Stimulated activated naive CD8-positive, alpha-beta T cell treated with anti-CD3 and anti-CD28 coated beads, Interleukin-15, Interleukin-2, amounts not matched to agents 100 ng/mL and 50 ng/mL, for 24 hours (primary cell): ENCODE data around the gene NDUFS1.
"Not testable (repeated sequence)": the region's sequence is repeated elsewhere in the genome, so short reads cannot be mapped to it uniquely, and the experiment has no call there.

Source experiments
- H3K27ac Mint-ChIP-seq: one replicate; pipeline ENCODE4 v1.8.0; 2021; ENCODE audit warnings: mild to moderate bottlenecking, mixed read lengths
- H3K27me3 Mint-ChIP-seq: one replicate; pipeline ENCODE4 v1.8.0; 2021; ENCODE audit warnings: mixed read lengths
- H3K36me3 Mint-ChIP-seq: one replicate; pipeline ENCODE4 v1.8.0; 2021; ENCODE audit warnings: low read depth, mixed read lengths
- H3K4me1 Mint-ChIP-seq: one replicate; pipeline ENCODE4 v1.8.0; 2021; ENCODE audit warnings: low read depth, mixed read lengths
- H3K4me3 Mint-ChIP-seq: one replicate; pipeline ENCODE4 v1.8.0; 2021; ENCODE audit warnings: mild to moderate bottlenecking, mixed read lengths
- H3K9me3 Mint-ChIP-seq: one replicate; pipeline ENCODE4 v1.8.0; 2021; ENCODE audit warnings: mixed read lengths

Gene NDUFS1

GRCh38 chr2:206159346-206160124 is at the start of gene NDUFS1, which contains the start of gene EEF1B2:
NDUFS1 (minus strand) TSS chr2:206159444; CDS start chr2:206153678, 5,766 bp downstream.
EEF1B2 (plus strand) TSS chr2:206159895; CDS start chr2:206159980, 85 bp downstream.
- Mint-ChIP-seq H3K4me3 (peak within 1 kb of the TSS; percentile 93), H3K27me3 (no peaks in the 10 kb centered on the region), H3K9me3 (no peaks in the 10 kb centered on the region), H3K4me1 (peaks cover 51% of the 10 kb centered on the region), H3K27ac (peak within 1 kb of the TSS; percentile 94), H3K36me3 (peaks cover 60% of the 10 kb centered on the region)

GRCh38 chr2:206208900-206209299 is 49.7 kb upstream of the NDUFS1 start:
- Mint-ChIP-seq H3K9me3 (no peaks in the 10 kb centered on the region), H3K4me1 (no peaks in the 10 kb centered on the region), H3K27me3 (peaks cover 11% of the 10 kb centered on the region), H3K4me3 (no peak overlapping the region), H3K36me3 (no peaks in the 10 kb centered on the region), H3K27ac (no peak overlapping the region)

- not testable (repeated sequence) for H3K36me3 Mint-ChIP-seq, H3K4me1 Mint-ChIP-seq, H3K9me3 Mint-ChIP-seq, H3K27ac Mint-ChIP-seq, H3K27me3 Mint-ChIP-seq, H3K4me3 Mint-ChIP-seq
Measured at GRCh38 chr2:206207316-206207715, 48.1 kb upstream of the NDUFS1 start.

GRCh38 chr2:206204710-206205109 is 45.5 kb upstream of the NDUFS1 start:
- no peaks in the 10 kb centered on the region for H3K4me1 Mint-ChIP-seq
- H3K4me3 Mint-ChIP-seq, result no peak overlapping the region
- no peaks in the 10 kb centered on the region for H3K36me3 Mint-ChIP-seq
- no peaks in the 10 kb centered on the region for H3K9me3 Mint-ChIP-seq
- H3K27ac Mint-ChIP-seq, result no peak overlapping the region
- peaks cover 7% of the 10 kb centered on the region for H3K27me3 Mint-ChIP-seq

GRCh38 chr2:206203331-206203730 is 44.1 kb upstream of the NDUFS1 start:
- no peak overlapping the region for H3K27ac Mint-ChIP-seq
- H3K4me1 Mint-ChIP-seq, result no peaks in the 10 kb centered on the region
- no peak overlapping the region for H3K4me3 Mint-ChIP-seq

GRCh38 chr2:206202446-206202845 is 43.2 kb upstream of the NDUFS1 start:
- Mint-ChIP-seq H3K4me3 (no peak overlapping the region), H3K9me3 (no peaks in the 10 kb centered on the region), H3K27me3 (peaks cover 7% of the 10 kb centered on the region), H3K4me1 (no peaks in the 10 kb centered on the region), H3K27ac (no peak overlapping the region), H3K36me3 (no peaks in the 10 kb centered on the region)

More at GRCh38 chr2:206203331-206203730, 44.1 kb upstream of the NDUFS1 start:
- Mint-ChIP-seq H3K9me3 (no peaks in the 10 kb centered on the region), H3K36me3 (no peaks in the 10 kb centered on the region), H3K27me3 (peaks cover 7% of the 10 kb centered on the region)

- Mint-ChIP-seq H3K36me3 (no peaks in the 10 kb centered on the region), H3K4me1 (no peaks in the 10 kb centered on the region), H3K9me3 (no peaks in the 10 kb centered on the region), H3K4me3 (no peak overlapping the region), H3K27me3 (peaks cover 10% of the 10 kb centered on the region), H3K27ac (no peak overlapping the region)
Measured at GRCh38 chr2:206201075-206201848, 42.0 kb upstream of the NDUFS1 start.

- no peak overlapping the region for H3K4me3 Mint-ChIP-seq
- peaks cover 12% of the 10 kb centered on the region for H3K27me3 Mint-ChIP-seq
- no peaks in the 10 kb centered on the region for H3K36me3 Mint-ChIP-seq
- no peaks in the 10 kb centered on the region for H3K9me3 Mint-ChIP-seq
- H3K4me1 Mint-ChIP-seq, result no peaks in the 10 kb centered on the region
- H3K27ac Mint-ChIP-seq, result no peak overlapping the region
Measured at GRCh38 chr2:206198677-206199076, 39.4 kb upstream of the NDUFS1 start.

GRCh38 chr2:206193671-206194357 is 34.6 kb upstream of the NDUFS1 start:
- Mint-ChIP-seq H3K27me3 (peaks cover 21% of the 10 kb centered on the region), H3K4me1 (no peaks in the 10 kb centered on the region), H3K9me3 (no peaks in the 10 kb centered on the region), H3K36me3 (no peaks in the 10 kb centered on the region), H3K4me3 (no peak overlapping the region), H3K27ac (no peak overlapping the region)

- H3K36me3 Mint-ChIP-seq, result no peaks in the 10 kb centered on the region
- H3K4me1 Mint-ChIP-seq, result no peaks in the 10 kb centered on the region
- H3K4me3 Mint-ChIP-seq, result no peak overlapping the region
- no peaks in the 10 kb centered on the region for H3K9me3 Mint-ChIP-seq
- no peak overlapping the region for H3K27ac Mint-ChIP-seq
- peaks cover 23% of the 10 kb centered on the region for H3K27me3 Mint-ChIP-seq
Measured at GRCh38 chr2:206192157-206192556, 32.9 kb upstream of the NDUFS1 start.

GRCh38 chr2:206190689-206191088 is 31.4 kb upstream of the NDUFS1 start:
- Mint-ChIP-seq H3K9me3 (no peaks in the 10 kb centered on the region), H3K27ac (no peak overlapping the region), H3K27me3 (peaks cover 22% of the 10 kb centered on the region), H3K36me3 (no peaks in the 10 kb centered on the region), H3K4me3 (no peak overlapping the region), H3K4me1 (no peaks in the 10 kb centered on the region)

- Mint-ChIP-seq H3K36me3 (no peaks in the 10 kb centered on the region), H3K27ac (no peak overlapping the region), H3K9me3 (no peaks in the 10 kb centered on the region), H3K27me3 (peaks cover 22% of the 10 kb centered on the region), H3K4me1 (no peaks in the 10 kb centered on the region), H3K4me3 (no peak overlapping the region)
Measured at GRCh38 chr2:206190111-206190510, 30.9 kb upstream of the NDUFS1 start.

GRCh38 chr2:206189691-206190090 is 30.4 kb upstream of the NDUFS1 start:
- Mint-ChIP-seq H3K9me3 (no peaks in the 10 kb centered on the region), H3K4me1 (no peaks in the 10 kb centered on the region), H3K36me3 (no peaks in the 10 kb centered on the region), H3K27me3 (peaks cover 22% of the 10 kb centered on the region), H3K4me3 (no peak overlapping the region), H3K27ac (no peak overlapping the region)

GRCh38 chr2:206181526-206181925 is 22.3 kb upstream of the NDUFS1 start:
- H3K4me1 Mint-ChIP-seq, H3K4me3 Mint-ChIP-seq, H3K27ac Mint-ChIP-seq, H3K36me3 Mint-ChIP-seq, H3K27me3 Mint-ChIP-seq, H3K9me3 Mint-ChIP-seq: not testable (repeated sequence)

- Mint-ChIP-seq H3K27me3 (no peaks in the 10 kb centered on the region), H3K4me1 (no peaks in the 10 kb centered on the region), H3K27ac (no peak overlapping the region), H3K9me3 (no peaks in the 10 kb centered on the region), H3K36me3 (no peaks in the 10 kb centered on the region), H3K4me3 (no peak overlapping the region)
Measured at GRCh38 chr2:206176901-206177300, 17.7 kb upstream of the NDUFS1 start.
